ENCODE results near the gene TNNT1.

DNA sequence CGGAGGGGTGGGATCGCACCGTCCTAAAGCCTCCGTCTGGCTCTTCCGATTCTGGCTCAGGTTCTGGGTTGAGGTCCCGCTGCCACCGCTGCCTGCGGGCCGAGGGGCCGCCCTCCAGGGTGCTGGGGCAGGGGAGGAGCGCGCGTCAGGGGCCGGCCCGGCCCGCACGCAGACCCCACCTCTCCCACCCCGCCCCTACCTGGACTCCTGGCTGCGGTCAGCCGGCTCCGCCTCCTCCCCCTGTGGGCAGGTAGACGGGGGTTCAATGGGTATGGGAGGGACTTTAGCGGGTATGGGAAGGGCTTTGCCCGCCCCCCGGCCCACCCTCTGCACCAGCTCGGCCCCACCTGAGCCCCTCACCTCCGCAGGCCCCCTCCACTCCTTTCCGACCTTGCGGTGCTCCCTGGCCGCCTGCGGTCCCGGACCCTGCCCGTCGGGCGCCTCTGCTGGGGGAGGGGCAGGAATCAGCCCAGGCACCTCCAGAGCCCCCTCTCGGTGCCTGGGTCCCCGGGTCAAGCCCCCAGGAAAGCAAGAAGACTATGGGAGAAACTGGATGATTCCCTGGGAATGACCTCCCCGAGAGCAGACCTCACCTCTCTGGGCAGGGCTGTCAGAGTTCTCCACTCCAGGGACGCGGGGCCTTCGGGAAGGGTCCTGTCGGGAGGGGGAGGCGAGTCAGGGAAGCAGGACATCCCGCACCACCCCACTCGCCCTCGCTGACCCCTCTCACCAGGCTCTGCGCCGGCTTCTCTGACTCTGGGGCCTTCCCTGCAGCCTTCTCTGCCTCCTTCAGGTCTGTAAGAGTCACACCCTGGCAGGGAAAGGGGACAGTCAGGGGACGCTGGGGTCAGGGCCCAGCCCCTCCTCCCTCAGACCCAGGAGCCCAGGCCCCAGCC is 56.3 kb downstream of the TNNT1 start:
- TF ChIP-seq, protein P1, sequence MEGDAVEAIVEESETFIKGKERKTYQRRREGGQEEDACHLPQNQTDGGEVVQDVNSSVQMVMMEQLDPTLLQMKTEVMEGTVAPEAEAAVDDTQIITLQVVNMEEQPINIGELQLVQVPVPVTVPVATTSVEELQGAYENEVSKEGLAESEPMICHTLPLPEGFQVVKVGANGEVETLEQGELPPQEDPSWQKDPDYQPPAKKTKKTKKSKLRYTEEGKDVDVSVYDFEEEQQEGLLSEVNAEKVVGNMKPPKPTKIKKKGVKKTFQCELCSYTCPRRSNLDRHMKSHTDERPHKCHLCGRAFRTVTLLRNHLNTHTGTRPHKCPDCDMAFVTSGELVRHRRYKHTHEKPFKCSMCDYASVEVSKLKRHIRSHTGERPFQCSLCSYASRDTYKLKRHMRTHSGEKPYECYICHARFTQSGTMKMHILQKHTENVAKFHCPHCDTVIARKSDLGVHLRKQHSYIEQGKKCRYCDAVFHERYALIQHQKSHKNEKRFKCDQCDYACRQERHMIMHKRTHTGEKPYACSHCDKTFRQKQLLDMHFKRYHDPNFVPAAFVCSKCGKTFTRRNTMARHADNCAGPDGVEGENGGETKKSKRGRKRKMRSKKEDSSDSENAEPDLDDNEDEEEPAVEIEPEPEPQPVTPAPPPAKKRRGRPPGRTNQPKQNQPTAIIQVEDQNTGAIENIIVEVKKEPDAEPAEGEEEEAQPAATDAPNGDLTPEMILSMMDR (IDR thresholded peaks at IDR 0.05): no peak
- no peak for TF ChIP-seq POLR2A (IDR thresholded peaks at IDR 0.05)

Measured in Peyer's patch (tissue), 4 donors.